GM12878 (cell line): ENCODE results near the gene IRS1. TPM values are rescaled to one million over a fixed set of nuclear protein-coding genes. Genes with fewer than 3 reads are reported as not detected.

Experiments used
- ATAC-seq: fragments of 200-7000 bp; cut with Tn5 transposase; 3 replicates; pipeline ENCODE4 v1.9.1; 2020; ENCODE audit warnings: mild to moderate bottlenecking, moderate library complexity
- BruUV-seq: library from RNA; stranded (reverse); fragments of 400-500 nt; replicated peaks from 2 replicates; lab custom pipeline; 2021; lab: Mats Ljungman, UMichigan
- CTCF ChIA-PET: fragments of 300-600 bp; sonication (Branson Sonifier 250); formaldehyde crosslinking; extraction: SDS; loops from one replicate; lab custom pipeline; 2021; ENCODE audit warnings: inconsistent platforms; lab: Yijun Ruan, JAX
- POLR2A ChIA-PET: fragments of 350-600 bp; formaldehyde crosslinking; extraction: SDS; loops from one replicate; lab custom pipeline; 2021; ENCODE audit warnings: inconsistent platforms; lab: Charles Lee
- RAD21 ChIA-PET: fragments of 300-600 bp; sonication (Branson Sonifier 250); formaldehyde crosslinking; loops from one replicate; lab custom pipeline; 2023; ENCODE audit warnings: antibody characterized with exemption; ENCODE audit not compliant: unreplicated experiment; lab: Charles Lee
- SMC1A ChIA-PET: fragments of 300-600 bp; sonication (Branson Sonifier 250); formaldehyde crosslinking; loops from one replicate; lab custom pipeline; 2023; ENCODE audit not compliant: unreplicated experiment, uncharacterized antibody; lab: Charles Lee
- DNase-seq: peaks from one replicate; pipeline ENCODE4 v3.0.0-alpha.2; 2011; ENCODE audit warnings: low read depth, low spot score
- FAIRE-seq: peaks from 3 replicates; lab custom pipeline; 2011; peaks lifted over from hg19 to GRCh38; lab: Jason Lieb, UNC
- H2AFZ ChIP-seq: 2 replicates; pipeline ENCODE4 v1.6.0; 2011; ENCODE audit warnings: low read depth, low read length, control low read depth; ENCODE audit not compliant: control insufficient read depth
- H3K27ac ChIP-seq: 2 replicates; pipeline ENCODE4 v1.5.1; 2011; ENCODE audit warnings: control low read depth; ENCODE audit not compliant: control insufficient read depth, insufficient read depth
- H3K27me3 ChIP-seq, 2 experiments: replicated peaks in 1 of 2; 2 replicates each; pipeline versions ENCODE4 v1.6.0 to v1.6.1; 2011; ENCODE audit warnings: low read length in 1 of 2; ENCODE audit not compliant: control insufficient read depth in 2 of 2, insufficient read depth in 2 of 2
- H3K36me3 ChIP-seq, 2 experiments: 2 replicates each; pipeline ENCODE4 v1.5.1; 2011; ENCODE audit warnings: low read length in 1 of 2; ENCODE audit not compliant: control insufficient read depth in 2 of 2, insufficient read depth in 2 of 2
- H3K4me1 ChIP-seq: 2 replicates; pipeline ENCODE4 v1.6.1; 2011; ENCODE audit warnings: mild to moderate bottlenecking, low read length, moderate library complexity, mixed read lengths; ENCODE audit not compliant: control insufficient read depth, insufficient read depth
- H3K4me2 ChIP-seq: 2 replicates; pipeline ENCODE4 v1.6.0; 2011; ENCODE audit warnings: control low read depth; ENCODE audit not compliant: control insufficient read depth, insufficient read depth
- H3K4me3 ChIP-seq: fragments of 200-600 bp; sonication (generic); 2 replicates; pipeline ENCODE4 v1.5.1; 2016
- H3K79me2 ChIP-seq: 2 replicates; pipeline ENCODE4 v1.6.0; 2011; ENCODE audit warnings: low read length; ENCODE audit not compliant: control insufficient read depth, insufficient read depth
- H3K9ac ChIP-seq: 2 replicates; pipeline ENCODE4 v1.8.0; 2011; ENCODE audit warnings: low read length, control low read depth, mixed read lengths; ENCODE audit not compliant: control insufficient read depth, insufficient read depth
- H3K9me3 ChIP-seq: replicated peaks from 3 replicates; pipeline ENCODE4 v1.5.1; 2011; ENCODE audit warnings: mild to moderate bottlenecking, low read length; ENCODE audit not compliant: control insufficient read depth, insufficient read depth
- H4K20me1 ChIP-seq: 2 replicates; pipeline ENCODE4 v1.6.0; 2011; ENCODE audit not compliant: control insufficient read depth, insufficient read depth
- CBX5 ChIP-seq: sonication (generic); IDR thresholded peaks from 2 replicates; pipeline ENCODE4 v1.6.1; 2016; ENCODE audit warnings: low read depth, moderate library complexity, mild to moderate bottlenecking, inconsistent platforms
- IRF4 ChIP-seq: IDR thresholded peaks from 2 replicates; pipeline ENCODE4 v1.6.1; 2011; ENCODE audit warnings: low read depth, low read length
- KAT2A ChIP-seq: conservative IDR thresholded peaks from 2 replicates; pipeline ENCODE4 v1.6.1; 2011; ENCODE audit warnings: low read depth, low read length; ENCODE audit not compliant: control insufficient read depth
- MLLT1 ChIP-seq: fragments of 450-650 bp; IDR thresholded peaks from 2 replicates; pipeline ENCODE4 v1.6.1; 2016; ENCODE audit warnings: mild to moderate bottlenecking
- MYC ChIP-seq: IDR thresholded peaks from 2 replicates; pipeline ENCODE4 v1.6.1; 2011; ENCODE audit warnings: mild to moderate bottlenecking, low read length, moderate library complexity, inconsistent platforms; ENCODE audit not compliant: insufficient read depth, insufficient replicate concordance, insufficient read length, severe bottlenecking
- NFXL1 ChIP-seq: fragments of 450-650 bp; IDR thresholded peaks from 2 replicates; pipeline ENCODE4 v1.6.1; 2017; ENCODE audit warnings: antibody characterized with exemption, mild to moderate bottlenecking, borderline replicate concordance
- NFYA ChIP-seq: IDR thresholded peaks from 2 replicates; pipeline ENCODE4 v1.6.1; 2011; ENCODE audit warnings: low read depth, mild to moderate bottlenecking, low read length, improper control_type of control experiment, borderline replicate concordance
- PRDM15 ChIP-seq: fragments of 450-650 bp; formaldehyde crosslinking; IDR thresholded peaks from 2 replicates; pipeline ENCODE4 v1.4.0; 2020; ENCODE audit warnings: mild to moderate bottlenecking, moderate library complexity
- RAD21 ChIP-seq: IDR thresholded peaks from 2 replicates; pipeline ENCODE4 v1.6.1; 2011; ENCODE audit warnings: mild to moderate bottlenecking, low read depth, low read length, moderate library complexity; ENCODE audit not compliant: insufficient read depth
- REST ChIP-seq: IDR thresholded peaks from 2 replicates; pipeline ENCODE4 v1.6.1; 2012; ENCODE audit warnings: mild to moderate bottlenecking, low read depth, low read length
- SMC3 ChIP-seq: IDR thresholded peaks from 2 replicates; pipeline ENCODE4 v1.6.1; 2011; ENCODE audit warnings: low read length, improper control_type of control experiment, borderline replicate concordance
- SREBF2 ChIP-seq: IDR thresholded peaks from 2 replicates; pipeline ENCODE4 v1.6.1; 2012; ENCODE audit warnings: mild to moderate bottlenecking, low read length
- YY1 ChIP-seq: IDR thresholded peaks from 2 replicates; pipeline ENCODE4 v1.6.1; 2011; ENCODE audit warnings: low read depth, mild to moderate bottlenecking, low read length
- WGBS: methylation state at CpG from one replicate; pipeline ENCODE4 v1.1.6; 2016; ENCODE audit warnings: low lambda C conversion rate; ENCODE audit not compliant: insufficient replicate concordance, insufficient coverage; ENCODE audit errors: missing lambda C conversion rate; 5-methylcytosine and 5-hydroxymethylcytosine counted together
- in situ Hi-C: fragments of 300-500 bp; cut with MboI; formaldehyde crosslinking; loops from 9 replicates; pipeline ENCODE4 v1.14.3; 2018; ENCODE audit warnings: mixed read lengths
- intact Hi-C: fragments of 100-400 bp; cut with micrococcal nuclease; formaldehyde crosslinking; loops from one replicate; pipeline ENCODE4 v1.14.2; 2022; ENCODE audit not compliant: unreplicated experiment
- polyA plus RNA-seq, 11 experiments: library from polyadenylated mRNA; depleted of rRNA in 4 of 11; unstranded in 6 of 11; stranded (reverse) in 5 of 11; fragments of >200 nt; fragmentation: Nextera tagmentation in 4 of 11; fragmentation: Illumina TruSeq in 1 of 11; extraction: Ambion mirVana in 4 of 11; extraction: Trizol in 1 of 11; gene quantifications; 1 replicate in 1 of 11; 2 replicates in 10 of 11; pipeline versions ENCODE4 v1.2.1 to v1.2.3, GENCODE V29; 2011 to 2016; ENCODE audit warnings: inconsistent platforms in 2 of 11, missing spikeins in 2 of 11, low read depth in 1 of 11
- total RNA-seq, 4 experiments: library from RNA; depleted of rRNA in 3 of 4; stranded (reverse); fragments of >200 nt in 3 of 4; fragmentation: Illumina TruSeq in 1 of 4; extraction: Trizol in 1 of 4; gene quantifications; 2 replicates each; pipeline versions ENCODE4 v1.2.1 to v1.2.3, GENCODE V29; 2013 to 2021

IRS1 gene
- total and polyA plus RNA-seq, 10 of the 15 experiments (the other 5 are each of a cell fraction or from before 2014, with no cell fraction given): 0.03 to 1.7 (median 0.34) TPM

GRCh38 chr2:226794751-226795171 is 4.9 kb downstream of the IRS1 start:
- ChIA-PET SMC1A (interaction anchor here (0.9 kb wide), 1 partner anchor 906 kb away, joined by 3 read pairs; no protein-coding TSS in a partner anchor), POLR2A (no interaction called here), CTCF (interaction anchor here (0.8 kb wide), 1 partner anchor 1130 kb away, joined by 4 read pairs; no protein-coding TSS in a partner anchor), RAD21 (no interaction called here)
- 69% methylated on average over 9 of the region's 9 CpGs for WGBS
- ATAC-seq (no peak), FAIRE-seq (no peak), DNase-seq (no peak)
- Histone ChIP-seq H3K9ac (no peak overlapping the region), H3K4me3 (no peak overlapping the region), H3K9me3 (no peaks in the 10 kb centered on the region), H4K20me1 (no peaks in the 10 kb centered on the region), H2AFZ (no peak overlapping the region), H3K79me2 (no peaks in the 10 kb centered on the region), H3K4me1 (peaks cover 6% of the 10 kb centered on the region), H3K27ac (no peak overlapping the region), H3K4me2 (no peak overlapping the region), H3K36me3 (no peaks in the 10 kb centered on the region), H3K27me3 (no peaks in the 10 kb centered on the region)
- in situ Hi-C loops (loop anchor here (5.0 kb wide), 2 partner anchors 907 to 1127 kb away; no protein-coding TSS in a partner anchor), intact Hi-C loops (no loop called here)
- BruUV-seq: no TSS peak
- TF ChIP-seq SMC3 (no peak), YY1 (no peak), MYC (no peak), SREBF2 (no peak), IRF4 (no peak), PRDM15 (no peak), NFYA (no peak), KAT2A (no peak), MLLT1 (no peak), NFXL1 (no peak), RAD21 (no peak), CBX5 (no peak), REST (no peak)
